Measurements from ENCODE around the gene PAX1.

PAX1 gene

DNA sequence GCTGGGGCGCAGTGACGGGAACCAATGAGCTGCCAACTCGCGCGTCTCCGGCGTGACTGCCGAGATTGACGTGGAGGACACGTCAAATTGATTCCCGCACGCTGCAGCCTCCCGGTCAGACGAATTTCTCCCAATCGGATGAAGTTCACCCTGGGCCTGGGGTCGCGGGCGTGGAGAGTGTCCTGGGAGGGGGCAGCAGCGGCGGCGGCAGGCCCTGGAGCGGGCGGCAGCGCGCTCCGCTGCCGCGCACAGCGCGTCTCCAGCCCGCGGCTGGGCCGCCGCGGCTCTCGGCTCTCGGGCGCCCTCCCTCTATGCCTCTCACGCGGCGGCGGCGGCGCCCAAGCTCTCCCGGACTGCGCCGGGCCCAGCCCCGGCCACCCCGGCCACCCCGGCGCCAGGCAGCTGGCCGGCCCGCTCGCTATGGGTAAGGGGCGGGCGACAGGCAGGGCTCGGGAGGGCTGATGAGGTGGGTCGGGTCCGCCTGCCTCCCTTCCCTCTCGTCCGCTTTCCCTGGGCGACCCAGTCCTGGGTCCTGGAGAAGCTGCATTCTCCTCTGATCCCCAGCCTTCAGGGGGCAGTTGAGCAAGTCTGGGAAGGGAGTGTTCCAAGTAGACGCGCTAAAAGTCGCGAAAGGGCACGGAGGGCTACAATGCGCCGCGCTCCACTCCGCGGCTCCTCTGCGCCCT, at the start of gene PAX1:
TSS of gene PAX1 (plus strand) at position 90 of the 686 bp plus-strand sequence. CDS start at position 139, 49 bp downstream.
- H3K36me3 ChIP-seq (ENCODE audit: insufficient read depth, low read depth, low read length), result no peaks in the 10 kb centered on the region
- no peak within 1 kb of the TSS for H3K27ac ChIP-seq (ENCODE audit: low read length)
- peaks cover 4% of the 10 kb centered on the region; the same call in 1 of the 2 replicates for H3K9me3 ChIP-seq (ENCODE audit: insufficient read depth, low read depth, low read length)
- peaks cover 100% of the 10 kb centered on the region for H3K27me3 ChIP-seq (ENCODE audit: insufficient read depth, low read length)
- no peak within 1 kb of the TSS for H3K9ac ChIP-seq (ENCODE audit: low read depth, low read length)
- H3K4me1 ChIP-seq (ENCODE audit: insufficient read depth, low read length), result peaks cover 16% of the 10 kb centered on the region
- peak within 1 kb of the TSS; percentile 45; the same call in 1 of the 2 replicates for H3K4me3 ChIP-seq (ENCODE audit: low read length)

DNA sequence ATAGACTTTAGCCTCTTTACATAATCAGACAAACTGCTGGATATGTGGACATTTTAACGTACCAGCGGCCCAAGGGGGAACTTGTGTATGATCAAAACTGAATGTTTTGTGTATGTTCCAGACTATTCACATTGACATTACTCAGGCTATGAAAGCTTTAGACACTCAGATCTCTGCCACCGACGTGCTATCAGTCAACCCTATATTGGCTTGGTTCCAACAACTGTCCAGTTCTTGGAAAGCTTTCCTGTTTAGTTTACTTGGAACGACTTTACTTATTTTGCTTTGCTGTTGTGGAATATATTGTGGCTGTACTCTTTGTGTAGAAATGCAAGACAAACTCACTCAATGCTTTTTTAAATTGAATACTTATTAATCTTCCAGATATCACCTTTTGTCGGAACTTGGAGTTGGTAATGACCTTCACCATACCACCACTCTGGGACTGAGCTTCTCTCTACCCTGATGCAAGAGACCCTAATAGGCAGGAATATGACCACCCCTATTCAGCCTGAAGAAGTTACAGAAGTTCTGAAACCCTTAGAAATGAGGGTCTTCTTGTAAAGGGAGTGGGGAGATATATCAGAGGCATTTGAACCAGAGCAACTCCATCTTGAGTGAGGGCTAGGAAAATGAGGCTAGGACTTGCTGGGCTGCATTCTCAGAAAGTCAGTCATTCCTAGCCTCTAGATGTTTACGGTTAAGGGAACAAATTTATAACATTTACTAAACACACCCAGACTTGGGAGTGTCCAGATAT, 49.0 kb upstream of the PAX1 start:
- Histone ChIP-seq H3K9ac (ENCODE audit: low read depth, low read length) (no peak overlapping the region), H3K9me3 (ENCODE audit: insufficient read depth, low read depth, low read length) (no peaks in the 10 kb centered on the region), H3K27ac (ENCODE audit: low read length) (no peak overlapping the region), H3K36me3 (ENCODE audit: insufficient read depth, low read depth, low read length) (no peaks in the 10 kb centered on the region), H3K27me3 (ENCODE audit: insufficient read depth, low read length) (0 out of 2 replicates have a peak, but pooled peaks cover 6% of the 10 kb centered on the region), H3K4me3 (ENCODE audit: low read length) (no peak overlapping the region), H3K4me1 (ENCODE audit: insufficient read depth, low read length) (no peaks in the 10 kb centered on the region)

DNA sequence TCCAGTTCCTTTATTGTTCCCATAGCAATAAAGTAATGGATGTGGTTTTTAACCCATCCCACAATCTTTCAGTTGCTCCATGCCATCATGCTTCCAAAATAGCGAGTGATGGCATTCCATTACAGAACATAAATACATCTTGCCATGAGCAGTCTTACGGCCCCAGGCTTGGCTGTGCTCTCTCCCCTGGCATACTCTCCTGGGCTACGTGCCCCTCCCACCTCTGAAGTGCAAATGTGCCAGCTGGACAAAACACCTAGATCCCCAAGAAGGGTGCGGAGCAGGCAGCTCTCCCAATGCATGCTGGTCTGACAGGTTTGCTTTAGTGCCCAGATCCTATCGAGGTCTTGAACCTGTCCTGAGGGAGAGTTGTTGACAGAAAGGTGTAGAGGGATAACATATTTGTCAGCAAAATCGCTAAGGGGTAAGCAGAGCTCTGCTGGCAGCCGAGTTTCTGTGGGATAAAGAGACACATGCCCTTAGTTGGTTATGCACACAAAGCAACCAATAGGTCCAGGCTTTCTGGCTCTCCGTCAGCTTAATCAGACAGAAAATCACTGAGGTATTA, 43.9 kb upstream of the PAX1 start:
- no peak overlapping the region for H3K4me3 ChIP-seq (ENCODE audit: low read length)
- H3K27ac ChIP-seq (ENCODE audit: low read length), result no peak overlapping the region
- no peak overlapping the region for H3K9ac ChIP-seq (ENCODE audit: low read depth, low read length)
- H3K9me3 ChIP-seq (ENCODE audit: insufficient read depth, low read depth, low read length), result no peaks in the 10 kb centered on the region
- H3K4me1 ChIP-seq (ENCODE audit: insufficient read depth, low read length), result no peaks in the 10 kb centered on the region
- no peaks in the 10 kb centered on the region for H3K27me3 ChIP-seq (ENCODE audit: insufficient read depth, low read length)
- no peaks in the 10 kb centered on the region for H3K36me3 ChIP-seq (ENCODE audit: insufficient read depth, low read depth, low read length)

DNA sequence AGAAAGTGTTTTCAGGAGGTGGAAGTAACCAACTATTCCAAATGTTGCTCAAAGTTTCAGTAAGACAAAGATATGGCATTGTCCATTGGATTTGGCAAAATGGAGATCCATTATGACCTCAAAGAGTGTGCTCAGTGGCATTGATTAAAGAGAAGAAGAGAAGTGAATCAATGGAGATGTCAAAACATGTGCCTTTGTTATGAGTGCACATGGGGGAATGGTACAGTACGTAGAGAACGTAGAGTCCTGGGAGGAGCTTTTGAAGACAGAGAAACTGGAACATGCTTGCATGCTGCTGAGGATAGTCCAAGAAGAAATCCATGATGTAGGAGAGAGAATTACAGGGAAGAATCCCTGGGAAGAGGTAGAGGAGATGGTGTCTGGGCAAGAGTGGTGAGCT, 42.0 kb upstream of the PAX1 start:
- no peak overlapping the region for H3K27ac ChIP-seq (ENCODE audit: low read length)
- no peak overlapping the region for H3K9ac ChIP-seq (ENCODE audit: low read depth, low read length)
- H3K4me1 ChIP-seq (ENCODE audit: insufficient read depth, low read length), result no peaks in the 10 kb centered on the region
- H3K9me3 ChIP-seq (ENCODE audit: insufficient read depth, low read depth, low read length), result no peaks in the 10 kb centered on the region
- no peaks in the 10 kb centered on the region for H3K27me3 ChIP-seq (ENCODE audit: insufficient read depth, low read length)
- H3K36me3 ChIP-seq (ENCODE audit: insufficient read depth, low read depth, low read length), result no peaks in the 10 kb centered on the region
- H3K4me3 ChIP-seq (ENCODE audit: low read length), result no peak overlapping the region

DNA sequence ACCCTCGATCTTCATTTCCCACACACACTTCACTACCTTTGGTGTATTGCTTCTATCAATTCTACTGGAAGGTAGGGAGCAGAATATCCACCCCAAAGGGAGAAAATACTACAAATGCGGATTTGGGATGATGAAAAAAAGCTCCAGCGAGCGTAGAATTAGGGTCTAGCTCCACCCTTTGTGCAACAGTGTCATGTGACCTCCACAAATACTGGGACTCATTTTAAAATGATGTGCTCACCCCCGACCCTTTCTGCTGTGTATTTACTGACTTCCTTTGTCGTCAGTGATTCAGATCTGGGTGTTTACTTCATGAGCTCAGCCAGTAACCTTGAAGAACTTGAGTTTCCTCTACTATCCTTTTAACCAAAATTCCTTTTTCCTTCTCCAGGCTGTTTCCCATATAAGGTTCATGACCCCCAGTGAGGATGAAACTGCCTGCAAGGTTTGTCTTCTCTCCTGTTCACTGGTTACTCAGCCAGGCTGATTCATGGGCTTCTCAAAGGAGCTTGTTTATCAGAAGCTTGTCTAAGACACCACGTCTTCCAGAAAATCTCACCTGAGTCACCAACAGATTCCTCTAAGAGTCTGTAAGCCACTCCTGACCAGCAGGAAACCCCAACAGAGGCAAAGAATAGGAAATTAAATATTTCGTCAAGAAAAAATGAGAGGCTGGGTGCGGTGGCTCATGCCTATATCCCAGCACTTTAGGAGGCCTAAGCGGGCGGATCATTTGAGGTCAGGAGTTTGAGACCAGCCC, 39.6 kb upstream of the PAX1 start:
- no peaks in the 10 kb centered on the region for H3K4me1 ChIP-seq (ENCODE audit: insufficient read depth, low read length)
- no peaks in the 10 kb centered on the region for H3K9me3 ChIP-seq (ENCODE audit: insufficient read depth, low read depth, low read length)
- no peaks in the 10 kb centered on the region for H3K36me3 ChIP-seq (ENCODE audit: insufficient read depth, low read depth, low read length)
- H3K4me3 ChIP-seq (ENCODE audit: low read length), result no peak overlapping the region
- H3K9ac ChIP-seq (ENCODE audit: low read depth, low read length), result no peak overlapping the region
- no peak overlapping the region for H3K27ac ChIP-seq (ENCODE audit: low read length)
- H3K27me3 ChIP-seq (ENCODE audit: insufficient read depth, low read length), result no peaks in the 10 kb centered on the region

DNA sequence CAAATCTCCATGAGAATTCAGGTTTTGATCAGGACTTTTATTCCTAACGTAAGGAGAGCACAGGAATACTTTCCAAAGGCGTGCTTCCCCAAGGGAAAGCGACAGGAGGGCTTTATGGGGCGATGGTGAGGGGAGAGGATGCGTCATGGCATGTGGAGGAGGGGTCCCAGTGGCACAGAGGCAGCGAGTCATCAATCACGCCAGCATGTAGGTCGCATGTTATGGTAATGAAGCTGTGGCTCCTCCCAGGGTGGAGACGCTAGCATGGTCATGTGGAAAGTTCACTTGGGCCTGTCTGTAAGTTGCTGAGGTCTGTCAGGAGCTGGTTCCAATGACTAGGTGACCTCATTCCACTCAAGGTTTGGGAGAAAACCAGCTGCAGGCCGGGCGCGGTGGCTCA, 35.3 kb upstream of the PAX1 start:
- no peak overlapping the region for H3K4me3 ChIP-seq (ENCODE audit: low read length)
- no peak overlapping the region for H3K9ac ChIP-seq (ENCODE audit: low read depth, low read length)
- no peaks in the 10 kb centered on the region for H3K36me3 ChIP-seq (ENCODE audit: insufficient read depth, low read depth, low read length)
- no peaks in the 10 kb centered on the region for H3K27me3 ChIP-seq (ENCODE audit: insufficient read depth, low read length)
- H3K27ac ChIP-seq (ENCODE audit: low read length), result no peak overlapping the region
- no peaks in the 10 kb centered on the region for H3K4me1 ChIP-seq (ENCODE audit: insufficient read depth, low read length)
- H3K9me3 ChIP-seq (ENCODE audit: insufficient read depth, low read depth, low read length), result no peaks in the 10 kb centered on the region

DNA sequence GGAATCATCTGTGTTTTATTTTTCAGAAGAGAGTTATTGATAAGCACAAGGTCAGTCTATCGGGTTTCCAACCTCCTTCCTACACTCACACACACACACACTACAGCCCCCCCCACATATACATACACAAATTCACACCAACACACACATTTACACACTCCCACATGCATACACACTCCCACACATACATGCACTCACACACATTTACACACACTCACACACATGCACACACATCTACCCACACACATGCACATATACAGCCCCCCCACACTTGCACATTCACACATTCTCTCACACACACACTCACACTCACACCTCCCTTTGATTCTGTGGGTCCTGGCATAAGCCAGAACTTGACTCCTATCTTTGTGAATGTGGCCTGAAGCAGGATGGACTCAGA, 34.5 kb upstream of the PAX1 start:
- no peaks in the 10 kb centered on the region for H3K4me1 ChIP-seq (ENCODE audit: insufficient read depth, low read length)
- H3K9ac ChIP-seq (ENCODE audit: low read depth, low read length), result no peak overlapping the region
- no peaks in the 10 kb centered on the region for H3K27me3 ChIP-seq (ENCODE audit: insufficient read depth, low read length)
- no peaks in the 10 kb centered on the region for H3K36me3 ChIP-seq (ENCODE audit: insufficient read depth, low read depth, low read length)
- no peaks in the 10 kb centered on the region for H3K9me3 ChIP-seq (ENCODE audit: insufficient read depth, low read depth, low read length)
- no peak overlapping the region for H3K27ac ChIP-seq (ENCODE audit: low read length)
- H3K4me3 ChIP-seq (ENCODE audit: low read length), result no peak overlapping the region

DNA sequence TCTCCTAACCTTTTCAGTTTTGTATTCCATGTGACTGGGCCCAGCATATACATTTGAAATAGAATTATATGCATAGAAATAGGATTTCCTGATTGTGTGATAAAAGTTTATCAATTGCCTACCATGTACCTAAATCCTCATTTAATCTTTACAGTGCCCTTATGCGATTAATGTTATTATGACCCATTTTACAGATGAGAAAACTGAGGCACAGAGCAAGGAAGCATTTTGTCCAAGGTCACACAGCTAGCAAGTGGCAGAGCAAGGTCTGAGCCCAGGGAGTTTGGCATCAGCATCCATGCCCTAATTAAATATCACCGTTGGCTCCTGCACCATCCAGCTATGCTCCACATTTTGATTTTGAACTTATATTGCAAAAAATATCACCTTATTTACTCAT, 28.2 kb upstream of the PAX1 start:
- no peak overlapping the region for H3K4me3 ChIP-seq (ENCODE audit: low read length)
- H3K9ac ChIP-seq (ENCODE audit: low read depth, low read length), result no peak overlapping the region
- no peaks in the 10 kb centered on the region for H3K36me3 ChIP-seq (ENCODE audit: insufficient read depth, low read depth, low read length)
- H3K9me3 ChIP-seq (ENCODE audit: insufficient read depth, low read depth, low read length), result no peaks in the 10 kb centered on the region
- no peaks in the 10 kb centered on the region for H3K4me1 ChIP-seq (ENCODE audit: insufficient read depth, low read length)
- H3K27ac ChIP-seq (ENCODE audit: low read length), result no peak overlapping the region
- 0 out of 2 replicates have a peak, but pooled peaks cover 6% of the 10 kb centered on the region for H3K27me3 ChIP-seq (ENCODE audit: insufficient read depth, low read length)

DNA sequence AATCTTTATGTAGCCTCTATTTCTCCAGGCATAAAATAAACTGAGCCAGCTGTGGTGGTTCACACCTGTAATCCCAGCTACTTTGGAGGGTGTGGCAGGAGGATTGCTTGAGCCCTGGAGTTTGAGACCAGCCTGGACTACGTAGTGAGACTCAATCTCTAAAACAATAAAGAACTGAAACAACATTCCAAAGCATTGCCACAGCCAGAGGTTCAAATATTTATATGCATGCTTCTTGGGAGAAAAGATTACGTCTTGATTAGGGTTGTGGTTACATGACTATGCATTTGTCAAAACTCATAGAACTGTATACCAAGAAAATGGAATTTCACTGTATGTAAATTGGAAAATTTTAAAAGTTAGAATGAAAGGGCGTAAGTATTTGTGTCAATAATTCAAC, 27.7 kb upstream of the PAX1 start:
- Histone ChIP-seq H3K36me3 (ENCODE audit: insufficient read depth, low read depth, low read length) (no peaks in the 10 kb centered on the region), H3K4me1 (ENCODE audit: insufficient read depth, low read length) (no peaks in the 10 kb centered on the region), H3K9ac (ENCODE audit: low read depth, low read length) (no peak overlapping the region), H3K27me3 (ENCODE audit: insufficient read depth, low read length) (0 out of 2 replicates have a peak, but pooled peaks cover 6% of the 10 kb centered on the region), H3K4me3 (ENCODE audit: low read length) (no peak overlapping the region), H3K27ac (ENCODE audit: low read length) (no peak overlapping the region), H3K9me3 (ENCODE audit: insufficient read depth, low read depth, low read length) (no peaks in the 10 kb centered on the region)

DNA sequence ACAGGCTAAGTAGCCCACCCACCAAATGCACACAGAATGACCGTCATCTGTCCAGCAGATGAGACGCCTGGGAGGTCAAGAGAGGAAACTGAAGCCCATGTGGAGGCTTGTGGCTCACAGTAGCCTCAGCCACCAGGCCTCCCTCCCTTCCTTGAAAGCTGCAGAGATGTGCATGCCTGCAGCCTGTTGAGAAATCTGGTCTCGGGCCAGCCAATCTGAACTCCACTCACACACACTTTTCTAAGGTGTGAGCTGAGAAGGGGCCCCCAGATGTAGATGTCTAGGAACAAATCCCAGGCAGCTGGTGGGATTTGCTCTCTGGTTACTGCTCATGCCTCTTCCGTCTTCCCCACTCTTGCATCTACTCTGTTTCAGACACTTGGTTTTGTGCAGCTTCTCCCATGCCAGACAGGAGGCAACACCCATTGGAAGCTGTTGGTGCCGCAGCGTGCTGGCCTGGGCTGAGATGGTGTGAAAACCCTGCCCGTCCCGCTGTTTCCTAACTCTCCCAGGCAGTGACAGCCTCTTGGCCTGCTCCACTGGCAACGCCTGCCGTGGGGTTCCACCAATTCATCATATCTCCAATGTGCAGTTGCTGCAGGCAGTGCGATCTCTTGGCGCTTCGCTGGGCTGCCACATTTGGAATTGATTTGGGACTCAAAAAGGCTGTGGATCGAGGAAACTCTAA, 24.1 kb upstream of the PAX1 start:
- no peak overlapping the region for H3K27ac ChIP-seq (ENCODE audit: low read length)
- no peaks in the 10 kb centered on the region for H3K9me3 ChIP-seq (ENCODE audit: insufficient read depth, low read depth, low read length)
- H3K9ac ChIP-seq (ENCODE audit: low read depth, low read length), result no peak overlapping the region
- no peaks in the 10 kb centered on the region for H3K4me1 ChIP-seq (ENCODE audit: insufficient read depth, low read length)
- 0 out of 2 replicates have a peak, but pooled peaks cover 11% of the 10 kb centered on the region for H3K27me3 ChIP-seq (ENCODE audit: insufficient read depth, low read length)
- no peaks in the 10 kb centered on the region for H3K36me3 ChIP-seq (ENCODE audit: insufficient read depth, low read depth, low read length)
- H3K4me3 ChIP-seq (ENCODE audit: low read length), result no peak overlapping the region

DNA sequence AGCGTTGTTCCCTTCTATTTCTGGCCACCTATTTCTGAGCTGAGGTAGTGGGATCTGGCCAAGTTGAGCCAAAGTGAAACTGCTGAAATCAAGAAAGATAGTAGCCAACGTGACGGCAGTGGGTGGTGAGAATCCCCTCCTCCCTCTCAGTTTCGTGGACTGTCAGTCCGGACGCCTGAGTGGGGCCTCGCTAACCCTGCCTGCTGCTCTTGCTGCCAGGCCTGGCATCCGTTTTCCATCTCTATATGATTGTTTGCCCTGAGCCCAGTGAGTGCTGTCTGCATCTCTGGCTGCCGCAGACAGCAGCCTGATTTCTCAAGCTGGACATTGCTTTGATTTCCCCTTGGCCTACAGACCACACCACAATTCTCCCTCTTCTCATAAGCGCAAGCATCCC, 23.5 kb upstream of the PAX1 start:
- Histone ChIP-seq H3K27me3 (ENCODE audit: insufficient read depth, low read length) (0 out of 2 replicates have a peak, but pooled peaks cover 11% of the 10 kb centered on the region), H3K4me1 (ENCODE audit: insufficient read depth, low read length) (no peaks in the 10 kb centered on the region), H3K27ac (ENCODE audit: low read length) (no peak overlapping the region), H3K4me3 (ENCODE audit: low read length) (no peak overlapping the region), H3K9ac (ENCODE audit: low read depth, low read length) (no peak overlapping the region), H3K9me3 (ENCODE audit: insufficient read depth, low read depth, low read length) (no peaks in the 10 kb centered on the region), H3K36me3 (ENCODE audit: insufficient read depth, low read depth, low read length) (no peaks in the 10 kb centered on the region)
